Vagina (tissue), 2 donors: Measurements from ENCODE around the gene BTN2A1.

Experiments
- POLR2A ChIP-seq, 2 donors: fragments of 450-650 bp; IDR thresholded peaks; one replicate each; pipeline ENCODE4 v1.6.1; 2017; ENCODE audit warnings: antibody characterized with exemption in 2 of 2, mild to moderate bottlenecking in 2 of 2, moderate library complexity in 2 of 2
- POLR2AphosphoS5 ChIP-seq, 2 donors: sonication (generic); formaldehyde crosslinking; IDR thresholded peaks; one replicate each; pipeline ENCODE4 v1.9.0; 2017; ENCODE audit warnings: antibody characterized with exemption in 2 of 2, mild to moderate bottlenecking in 2 of 2, low read depth in 1 of 2; ENCODE audit not compliant: insufficient read depth in 1 of 2

DNA sequence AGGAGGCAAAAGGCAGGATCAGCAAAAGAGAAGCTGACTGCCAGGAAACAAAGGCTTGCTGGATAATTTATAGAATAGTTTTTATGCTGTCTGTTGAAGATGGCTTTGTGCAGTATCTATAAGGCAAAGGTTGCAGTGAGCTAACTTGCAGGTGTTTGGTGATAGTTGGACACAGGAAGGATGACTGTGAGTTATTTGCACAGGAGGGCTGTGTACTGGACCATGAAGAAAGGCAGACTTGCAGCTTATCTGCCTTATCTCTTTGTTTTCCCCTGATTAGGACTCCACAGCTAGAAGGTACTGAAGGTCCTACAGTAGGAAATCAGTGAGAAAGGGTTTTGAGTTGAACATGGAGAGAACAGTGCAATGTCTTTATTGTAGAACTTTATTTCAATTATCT is 44.4 kb downstream of the BTN2A1 start:
- TF ChIP-seq POLR2A (IDR thresholded peaks at IDR 0.05), result no peak
- TF ChIP-seq POLR2AphosphoS5 (IDR thresholded peaks at IDR 0.05; ENCODE audit: insufficient read depth in 1 of 2, low read depth in 1 of 2), result no peak
